ENCODE data around the gene SNX21. TPM values are rescaled to one million over a fixed set of nuclear protein-coding genes. Genes with fewer than 3 reads are reported as not detected.

The SNX21 gene
- total and polyA plus RNA-seq, 2 donors from 2014 or later: 23.2 to 35.6 TPM

- FAIRE-seq: no peak
- intact Hi-C loops (cut with DNase I): no loop called here
- TF ChIP-seq CTCF (IDR thresholded peaks at IDR 0.05; ENCODE audit: borderline replicate concordance, extremely low read depth, insufficient read depth): no peak
These were observed 15.5 kb downstream of the SNX21 start for GRCh38 chr20:45848969-45849582.

GRCh38 chr20:45850238-45850637 is 16.6 kb downstream of the SNX21 start:
- intact Hi-C loops (cut with DNase I): no loop called here
- FAIRE-seq: no peak

More at GRCh38 chr20:45848969-45849582, 15.5 kb downstream of the SNX21 start:
- Histone ChIP-seq H3K4me1 (ENCODE audit: control insufficient read depth in 2 of 3, insufficient read depth in 2 of 3, low read depth in 1 of 3, low read length in 3 of 3) (peaks cover 0 to 4% (median 0%) of the 10 kb centered on the region in 3 donors), H3K9ac (ENCODE audit: low read length in 3 of 3) (no peak overlapping the region), H3K9me3 (ENCODE audit: control insufficient read depth in 2 of 3, insufficient read depth in 1 of 3, low read length in 3 of 3) (no peaks in the 10 kb centered on the region), H3K27ac (ENCODE audit: low read depth in 2 of 2, low read length in 2 of 2) (no peak overlapping the region), H3K4me3 (ENCODE audit: low read length in 3 of 3) (no peak overlapping the region), H3K36me3 (ENCODE audit: control insufficient read depth in 2 of 3, insufficient read depth in 3 of 3, low read length in 3 of 3) (peaks cover 2 to 17% (median 15%) of the 10 kb centered on the region in 3 donors), H3K27me3 (ENCODE audit: control insufficient read depth, insufficient read depth, low read length) (no peaks in the 10 kb centered on the region)
- peak in 1 of 5 donors; percentile 26 for DNase-seq

GRCh38 chr20:45850926-45851325 is 17.3 kb downstream of the SNX21 start:
- H3K27me3 ChIP-seq (ENCODE audit: control insufficient read depth, insufficient read depth, low read length): no peaks in the 10 kb centered on the region
- H3K27ac ChIP-seq (ENCODE audit: low read depth in 2 of 2, low read length in 2 of 2): no peak overlapping the region
- H3K4me3 ChIP-seq (ENCODE audit: low read length in 3 of 3): no peak overlapping the region
- no peak overlapping the region for H3K9ac ChIP-seq (ENCODE audit: low read length in 3 of 3)
- DNase-seq (no peak), FAIRE-seq (no peak)
- H3K36me3 ChIP-seq (ENCODE audit: control insufficient read depth in 2 of 3, insufficient read depth in 3 of 3, low read length in 3 of 3): peaks cover 3 to 10% (median 7%) of the 10 kb centered on the region in 3 donors
- H3K4me1 ChIP-seq (ENCODE audit: control insufficient read depth in 2 of 3, insufficient read depth in 2 of 3, low read depth in 1 of 3, low read length in 3 of 3): peaks cover 0 to 12% (median 3%) of the 10 kb centered on the region in 3 donors
- H3K9me3 ChIP-seq (ENCODE audit: control insufficient read depth in 2 of 3, insufficient read depth in 1 of 3, low read length in 3 of 3): no peaks in the 10 kb centered on the region
- TF ChIP-seq CTCF (IDR thresholded peaks at IDR 0.05; ENCODE audit: borderline replicate concordance, extremely low read depth, insufficient read depth): no peak
- intact Hi-C loops (cut with DNase I): no loop called here

More at GRCh38 chr20:45850238-45850637, 16.6 kb downstream of the SNX21 start:
- DNase-seq: no peak
- Histone ChIP-seq H3K9me3 (ENCODE audit: control insufficient read depth in 2 of 3, insufficient read depth in 1 of 3, low read length in 3 of 3) (no peaks in the 10 kb centered on the region), H3K27me3 (ENCODE audit: control insufficient read depth, insufficient read depth, low read length) (no peaks in the 10 kb centered on the region), H3K4me1 (ENCODE audit: control insufficient read depth in 2 of 3, insufficient read depth in 2 of 3, low read depth in 1 of 3, low read length in 3 of 3) (peaks cover 0 to 9% (median 0%) of the 10 kb centered on the region in 3 donors), H3K36me3 (ENCODE audit: control insufficient read depth in 2 of 3, insufficient read depth in 3 of 3, low read length in 3 of 3) (peaks cover 3 to 10% (median 10%) of the 10 kb centered on the region in 3 donors), H3K4me3 (ENCODE audit: low read length in 3 of 3) (no peak overlapping the region), H3K9ac (ENCODE audit: low read length in 3 of 3) (no peak overlapping the region), H3K27ac (ENCODE audit: low read depth in 2 of 2, low read length in 2 of 2) (no peak overlapping the region)
- TF ChIP-seq CTCF (IDR thresholded peaks at IDR 0.05; ENCODE audit: borderline replicate concordance, extremely low read depth, insufficient read depth): no peak

All from kidney (tissue), 14 donors.